ENCODE measurements around the gene MB21D2.

The MB21D2 gene

DNA sequence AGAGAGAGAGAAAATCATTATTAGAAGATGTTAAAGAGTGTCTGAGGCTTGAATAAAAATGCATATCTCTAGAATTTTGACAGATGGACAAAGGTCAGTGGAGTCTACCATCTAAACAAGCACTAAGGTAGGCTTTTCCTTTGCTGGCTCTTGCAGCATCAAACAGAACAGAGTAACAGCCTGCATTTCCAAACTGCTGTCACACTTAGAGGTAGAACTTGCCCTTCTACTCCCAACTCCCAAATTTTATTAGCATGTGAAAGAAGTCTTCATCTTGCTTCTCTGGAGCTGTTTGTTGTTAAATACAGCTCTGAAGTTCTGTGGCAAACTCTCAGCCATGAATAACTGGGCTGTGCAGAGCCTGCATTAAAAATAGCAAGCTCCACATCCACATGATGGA is 4.1 kb upstream of the MB21D2 start:
- DNase-seq, result no peak

DNA sequence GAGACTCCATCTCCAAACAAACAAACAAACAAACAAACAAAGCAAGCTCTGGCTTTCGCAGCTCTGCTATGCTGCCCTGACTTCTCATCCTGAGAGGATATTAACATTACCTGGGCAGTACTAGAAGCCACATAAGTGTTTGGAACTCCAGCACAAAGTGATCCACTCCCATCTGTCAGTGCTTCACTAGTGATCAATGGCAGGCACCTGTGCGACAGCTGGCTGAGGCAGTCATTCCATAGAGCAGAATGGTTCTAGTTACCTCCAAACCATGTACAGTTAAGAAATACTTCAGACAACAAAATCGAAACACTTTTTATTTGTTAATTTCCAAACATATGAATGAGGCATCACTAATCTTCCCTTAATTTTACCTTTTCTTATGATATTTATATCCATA is 2.8 kb upstream of the MB21D2 start:
- no peak for DNase-seq

DNA sequence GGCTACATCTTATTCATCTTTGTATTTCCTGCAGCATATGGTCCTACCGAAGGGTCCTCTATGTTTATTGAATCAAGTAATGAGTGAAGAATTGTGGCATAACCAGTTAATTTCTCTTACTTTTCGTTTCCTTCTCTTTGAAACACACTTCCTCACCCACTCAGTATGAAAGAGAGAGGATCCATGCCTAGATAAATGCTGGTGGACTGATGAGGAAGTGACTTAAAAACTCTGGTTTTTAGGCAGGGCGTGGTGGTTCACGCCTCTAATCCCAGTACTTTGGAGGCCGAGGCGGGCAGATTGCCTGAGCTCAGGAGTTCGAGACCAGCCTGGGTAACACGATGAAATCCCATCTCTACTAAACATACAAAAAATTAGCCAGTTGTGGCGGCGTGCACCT is 2.2 kb upstream of the MB21D2 start:
- no peak for DNase-seq

DNA sequence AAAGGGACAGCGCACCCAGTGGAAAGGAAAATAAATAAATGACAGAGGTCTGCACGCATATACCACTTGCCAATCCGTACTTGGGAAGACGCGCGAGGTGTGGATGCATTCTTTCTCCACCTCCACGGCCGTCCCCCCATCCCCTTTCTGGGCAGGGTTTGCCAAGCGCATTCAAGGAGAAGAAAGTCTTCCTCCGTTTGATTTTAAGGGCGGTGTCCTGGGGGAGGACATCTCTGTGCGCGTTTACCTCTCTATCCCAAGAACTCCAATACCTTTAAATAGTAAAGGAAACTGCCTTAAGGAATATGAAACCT is 576 bp upstream of the MB21D2 start:
- no peak for DNase-seq

DNA sequence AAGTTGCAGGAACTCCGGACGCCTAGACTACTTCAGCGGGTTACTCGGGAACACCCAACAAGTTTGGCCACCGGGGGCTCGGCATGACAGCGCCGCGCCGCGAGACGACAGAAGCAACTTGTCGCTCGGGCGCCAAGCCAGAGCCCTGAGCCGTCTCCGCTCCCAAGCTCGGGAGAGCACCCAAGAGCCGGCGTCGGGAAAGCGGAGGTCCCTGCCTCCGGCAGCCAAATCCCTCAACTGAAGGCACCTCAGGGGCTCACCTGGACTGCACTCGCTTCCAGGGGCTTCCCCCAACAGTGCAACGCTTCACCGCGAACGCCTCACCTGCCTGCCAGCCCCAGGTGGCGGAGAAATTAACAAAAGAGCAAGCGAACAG is 640 bp downstream of the MB21D2 start:
- DNase-seq, result no peak

DNA sequence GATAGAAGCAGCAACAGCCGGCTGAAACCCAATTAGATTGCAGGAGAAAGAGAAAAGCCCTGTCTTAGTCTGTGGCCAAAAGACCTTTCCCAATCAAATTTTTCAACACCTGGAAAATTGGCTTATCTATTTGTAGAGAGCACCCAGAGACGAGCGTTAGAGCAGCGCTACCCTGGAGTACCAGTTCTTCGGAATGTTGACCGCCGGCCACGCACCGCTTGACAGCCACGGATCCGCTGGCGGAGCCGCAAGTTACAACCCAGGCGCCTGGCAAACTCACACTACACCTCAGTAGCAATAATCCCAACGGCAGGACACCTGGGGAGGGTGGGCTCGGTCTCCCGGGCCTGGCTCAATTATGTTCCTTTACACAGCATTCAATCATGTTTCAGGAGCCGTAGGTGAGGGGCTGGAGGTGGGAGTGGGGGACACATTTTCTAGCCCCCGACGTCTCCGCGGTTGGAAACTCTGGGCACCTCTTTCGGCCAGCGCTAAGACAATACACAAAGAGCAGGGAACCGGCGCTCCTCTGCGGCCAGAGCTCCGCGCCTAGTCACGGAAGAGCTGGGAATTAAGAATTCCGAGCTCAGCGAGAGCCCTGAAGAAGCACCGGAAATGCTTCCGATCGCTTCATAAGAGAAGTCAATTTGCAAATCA is 1.2 kb downstream of the MB21D2 start:
- no peak for DNase-seq

DNA sequence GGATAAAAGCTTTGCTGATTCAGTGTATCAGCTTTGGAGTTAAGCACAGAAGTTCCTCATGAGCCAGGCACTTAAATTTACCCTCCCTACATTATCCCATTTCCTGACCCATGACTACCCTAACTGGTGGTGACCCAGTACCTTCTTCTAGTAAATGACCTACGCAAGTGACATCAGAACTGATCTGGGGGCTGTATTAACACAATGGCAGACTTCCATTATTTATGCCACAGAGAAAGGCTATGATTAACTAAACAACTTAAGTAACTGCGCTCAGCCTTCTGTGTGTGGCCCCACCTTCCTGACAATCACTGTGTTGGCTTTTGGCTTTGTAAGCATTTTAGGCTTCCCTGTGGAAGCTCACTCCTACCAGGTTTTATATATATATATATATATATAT is 1.9 kb downstream of the MB21D2 start:
- DNase-seq, result no peak

DNA sequence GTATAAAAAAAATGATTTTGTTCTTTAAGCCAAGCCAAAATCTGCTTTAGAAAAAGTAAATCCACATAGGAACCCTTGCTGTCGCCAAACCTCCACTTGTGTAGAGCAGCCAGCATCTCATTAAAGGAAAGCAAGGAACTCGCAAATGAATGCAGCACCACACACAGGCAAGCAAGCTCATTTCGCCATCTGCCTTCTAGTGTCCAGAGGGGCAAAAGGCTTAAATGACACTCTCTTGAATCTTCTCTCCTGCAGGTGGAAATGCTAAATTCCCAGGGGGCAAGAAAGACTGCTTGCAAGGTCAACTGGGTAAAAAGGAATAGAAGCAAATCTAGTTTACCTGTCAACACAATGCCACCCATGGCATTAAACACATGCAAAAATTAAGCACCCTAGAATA is 2.4 kb downstream of the MB21D2 start:
- DNase-seq, result no peak

DNA sequence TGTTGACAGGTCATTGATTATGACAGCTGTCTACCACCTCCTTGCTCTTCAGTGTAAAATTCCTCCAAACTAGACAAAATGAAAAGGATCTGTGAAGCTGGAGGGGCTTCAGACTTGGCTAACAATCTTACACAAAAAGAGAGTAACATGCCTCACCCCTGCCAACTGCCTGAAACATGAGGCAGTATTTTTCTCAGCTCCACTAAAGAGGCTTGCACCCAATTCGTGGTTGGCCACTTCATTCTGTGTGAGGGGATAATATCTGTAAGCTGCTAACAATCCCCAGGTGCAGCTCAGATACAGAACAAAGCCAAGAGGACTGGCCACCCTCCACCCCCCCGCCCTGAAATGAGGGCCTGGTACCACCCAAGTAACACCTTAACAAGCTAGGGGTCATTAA is 2.8 kb downstream of the MB21D2 start:
- DNase-seq, result no peak

DNA sequence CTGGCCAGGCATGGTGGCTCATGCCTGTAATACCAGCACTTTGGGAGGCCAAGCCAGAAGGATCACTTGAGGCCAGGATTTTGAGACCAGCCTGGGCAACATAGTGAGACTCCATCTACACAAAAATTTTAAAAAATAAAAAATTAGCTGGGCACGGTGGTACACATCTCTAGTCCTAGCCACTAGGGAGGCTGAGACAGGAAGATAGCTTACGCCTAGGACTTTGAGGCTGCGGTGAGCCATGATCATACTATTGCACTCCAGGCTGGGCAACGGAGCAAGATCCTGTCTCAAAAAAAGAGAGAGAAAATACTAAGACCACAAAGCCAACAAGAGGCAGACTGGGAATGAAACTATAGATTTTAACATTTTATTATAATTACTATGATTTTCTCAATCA is 4.1 kb downstream of the MB21D2 start:
- DNase-seq, result no peak

DNA sequence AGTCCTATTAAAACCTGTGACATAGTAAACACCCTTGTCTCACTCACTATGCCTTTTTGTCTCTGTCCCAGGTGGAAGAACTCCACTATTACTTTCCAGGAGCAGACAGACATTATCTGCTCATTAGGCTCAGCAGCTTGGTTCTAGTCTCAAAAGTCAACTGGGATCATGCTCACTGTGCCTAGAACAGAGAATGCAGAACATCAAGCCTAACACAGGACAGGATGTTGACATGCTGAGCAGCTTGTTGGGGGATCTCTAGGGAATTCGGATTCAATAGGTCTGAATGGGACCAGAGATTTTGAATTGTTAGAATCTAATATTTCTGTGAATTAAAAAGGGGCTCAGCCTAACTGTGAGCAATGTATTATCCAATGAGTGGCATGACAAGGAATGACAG is 6.4 kb downstream of the MB21D2 start:
- no peak for DNase-seq

DNA sequence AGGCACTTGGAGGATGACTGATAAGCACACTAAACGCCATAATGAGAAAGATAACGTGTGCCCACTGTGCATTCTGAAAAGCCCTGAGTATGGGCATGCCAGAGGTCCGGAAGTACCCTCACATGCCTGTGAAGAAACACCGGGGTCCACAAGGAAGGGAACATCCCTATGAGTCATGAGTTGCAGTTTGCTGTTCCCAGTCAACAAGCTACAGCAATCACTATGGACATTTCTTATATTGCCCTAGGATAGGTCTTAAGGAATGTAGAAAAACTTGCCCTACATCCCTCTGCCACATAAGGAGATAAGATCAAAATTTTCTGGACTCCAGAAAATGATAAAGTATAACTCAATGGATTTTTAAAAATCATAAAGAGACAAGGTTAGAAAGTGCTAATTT is 9.9 kb downstream of the MB21D2 start:
- no peak for DNase-seq

DNA sequence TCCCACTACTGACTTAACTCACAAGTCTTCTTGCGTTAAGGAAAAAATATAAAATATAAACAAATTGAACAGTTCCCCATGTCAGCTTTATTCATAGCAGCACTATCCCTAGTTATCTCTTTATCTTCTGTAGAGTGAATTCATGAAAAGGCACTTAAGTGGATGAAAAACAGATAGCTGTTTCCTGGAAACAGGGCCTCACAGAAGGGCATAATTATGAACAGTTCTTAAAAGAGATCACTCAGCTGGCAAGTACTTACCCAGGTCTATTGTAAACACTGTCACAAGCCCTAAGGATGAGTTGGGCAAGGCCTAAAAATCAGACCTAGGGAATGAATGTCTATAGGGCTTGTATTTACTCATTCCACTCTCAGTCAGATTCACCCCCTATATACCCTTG is 10.7 kb downstream of the MB21D2 start:
- DNase-seq, result no peak

DNA sequence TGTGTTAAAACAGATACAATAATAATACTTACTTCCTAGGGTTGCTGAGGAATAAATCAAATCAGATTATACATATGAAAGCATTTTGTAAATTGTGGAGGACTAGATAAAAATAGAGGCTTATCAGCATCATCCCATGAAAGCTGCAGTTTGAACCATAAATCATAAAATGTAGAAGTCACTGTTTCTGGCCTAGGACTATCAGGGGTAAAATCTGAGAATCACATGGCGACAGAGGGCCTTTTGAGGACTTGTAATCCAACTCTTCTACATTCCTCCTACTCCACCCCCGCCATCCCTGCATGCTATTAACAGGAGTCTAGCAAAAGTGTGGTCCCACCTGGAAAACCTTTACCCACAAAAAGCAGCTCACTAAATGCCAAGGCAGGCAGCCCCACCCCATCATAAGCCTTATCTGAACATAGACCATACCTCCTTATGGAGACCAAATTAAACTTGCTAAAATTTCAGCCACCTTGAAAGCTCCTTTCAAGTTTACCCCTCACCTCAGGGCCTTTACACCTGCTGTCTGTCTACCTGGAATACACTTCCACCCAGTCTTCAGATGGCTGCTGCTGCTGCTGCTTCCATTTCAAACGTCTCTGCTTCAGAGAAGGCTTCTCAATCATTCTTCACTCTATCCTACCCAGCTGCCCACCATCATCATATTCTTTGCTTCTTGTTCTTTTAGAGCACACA is 11.5 kb downstream of the MB21D2 start:
- no peak for DNase-seq

DNA sequence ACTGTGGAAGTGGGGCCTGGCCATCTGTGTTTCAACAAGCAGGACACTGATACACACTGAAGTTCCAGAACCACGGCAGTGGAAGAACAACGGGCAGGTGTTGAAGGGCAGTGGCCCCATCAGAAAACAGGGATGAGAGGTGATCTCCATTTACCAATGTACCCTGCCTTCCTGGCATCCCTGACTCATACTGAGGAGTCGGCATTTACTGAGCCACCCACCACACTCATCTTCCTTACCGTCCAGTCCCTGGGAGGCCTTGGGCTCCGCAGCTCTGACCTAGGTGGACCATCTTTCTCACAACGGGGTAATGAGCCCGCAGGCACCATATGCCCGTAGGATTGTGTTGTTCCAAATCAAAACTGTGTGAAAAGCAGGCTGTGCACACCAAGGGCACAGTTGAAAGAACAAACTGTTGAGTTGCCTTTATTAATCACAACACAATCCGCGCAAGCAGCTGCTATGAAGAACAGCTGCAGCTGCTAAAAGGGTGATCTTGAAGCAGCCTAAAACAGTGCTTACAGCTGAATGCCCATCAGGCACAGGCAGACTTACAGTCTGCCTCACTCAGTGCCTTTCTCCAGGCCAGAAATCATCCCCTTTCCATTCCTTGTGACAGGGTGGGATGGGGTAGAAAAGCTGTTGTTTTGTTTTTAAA is 12.9 kb downstream of the MB21D2 start:
- no peak for DNase-seq

DNA sequence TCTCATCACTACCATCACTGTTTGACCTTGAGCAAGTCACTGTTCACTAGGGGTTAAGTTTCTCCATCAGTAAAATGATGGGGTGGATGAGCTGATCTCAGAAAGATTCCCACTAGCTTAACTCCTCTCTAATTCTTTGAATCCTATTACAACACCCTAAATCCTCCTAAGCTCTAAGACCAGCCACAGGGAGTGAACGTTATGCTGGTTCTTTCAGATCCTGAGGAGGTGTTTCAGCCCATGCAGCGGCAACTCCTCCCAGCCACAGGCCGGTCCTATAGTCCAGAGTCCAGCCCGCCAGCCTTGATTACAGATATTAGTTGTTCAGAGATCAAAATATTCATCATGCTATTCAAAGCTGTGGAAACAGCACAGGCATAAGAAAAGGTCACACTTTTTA is 15.1 kb downstream of the MB21D2 start:
- DNase-seq, result no peak

DNA sequence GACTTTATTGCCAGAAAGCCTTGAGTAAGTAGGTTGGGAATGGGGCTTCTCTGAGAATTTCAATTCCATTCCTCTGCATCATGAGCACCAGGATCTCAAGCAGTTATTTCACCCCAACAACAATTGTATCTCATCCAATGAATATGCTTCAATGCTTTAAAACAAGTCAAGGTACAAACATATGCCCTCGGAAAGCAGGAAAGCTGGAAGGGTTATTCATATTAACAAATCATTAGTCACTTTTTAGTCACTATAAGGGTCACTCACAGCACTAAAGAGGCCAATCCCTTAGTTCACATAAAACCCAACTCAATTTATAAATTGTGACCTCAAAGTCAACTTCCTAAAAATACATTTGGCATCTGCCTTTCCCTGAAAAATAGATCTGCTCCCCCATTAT is 16.2 kb downstream of the MB21D2 start:
- DNase-seq, result no peak

DNA sequence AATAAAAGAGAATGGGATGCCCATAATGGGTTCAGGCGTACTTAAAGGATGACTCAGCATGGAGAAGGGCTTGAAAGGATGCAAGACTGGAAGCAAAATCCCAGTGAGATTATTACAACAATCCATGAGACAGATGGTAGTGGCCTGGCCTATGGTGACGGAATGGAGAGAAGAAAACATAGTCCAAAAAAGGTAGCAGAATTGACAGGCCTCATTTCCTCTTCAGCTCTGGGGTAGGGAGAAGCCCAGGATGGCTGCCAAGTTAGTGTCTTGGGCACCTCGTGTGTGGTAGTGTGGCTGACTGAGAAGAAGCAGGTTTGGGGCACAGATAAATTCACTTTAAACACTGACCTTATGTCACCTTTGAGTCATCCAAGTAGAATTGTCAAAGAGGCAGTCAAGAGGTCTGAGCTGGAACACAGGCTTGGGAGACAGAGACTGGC is 18.1 kb downstream of the MB21D2 start:
- no peak for DNase-seq

DNA sequence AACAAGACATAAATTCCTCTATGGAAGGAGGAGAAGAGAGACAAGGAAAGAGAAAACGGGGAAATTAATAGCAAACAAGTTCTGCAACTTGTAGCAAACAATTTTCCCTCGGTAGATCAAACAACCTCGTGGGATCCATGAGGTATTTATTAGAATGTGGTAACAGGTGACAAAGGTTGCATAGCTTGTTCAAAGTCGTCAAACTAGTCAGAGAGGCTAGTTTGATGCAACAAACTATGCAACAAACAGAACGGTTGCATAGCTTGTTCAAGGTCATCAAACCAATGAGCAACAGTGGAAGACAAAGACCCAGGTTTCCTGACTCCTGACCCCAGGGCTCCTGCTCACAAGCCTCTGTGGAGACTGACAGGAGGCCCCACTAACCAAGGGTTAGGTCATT is 20.7 kb downstream of the MB21D2 start:
- no peak for DNase-seq

DNA sequence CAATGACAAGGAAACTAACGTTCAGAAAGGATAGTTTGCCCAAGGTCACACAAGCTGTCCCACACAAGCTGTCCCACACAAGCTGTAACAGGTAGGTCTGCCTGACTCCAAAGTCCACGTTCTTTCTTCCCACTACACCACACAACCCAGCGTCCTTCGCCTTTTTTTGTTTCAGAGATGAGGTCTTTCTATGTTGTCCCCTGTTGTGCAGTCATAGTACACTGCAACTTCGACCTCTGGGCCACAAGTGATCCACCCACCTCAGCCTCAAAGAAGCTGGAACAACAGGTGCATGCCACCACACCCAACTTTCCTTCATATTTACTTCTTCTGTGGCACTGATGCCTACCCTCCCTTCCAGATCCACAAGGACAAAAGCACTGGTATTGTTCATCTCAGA is 21.4 kb downstream of the MB21D2 start:
- DNase-seq, result no peak

DNA sequence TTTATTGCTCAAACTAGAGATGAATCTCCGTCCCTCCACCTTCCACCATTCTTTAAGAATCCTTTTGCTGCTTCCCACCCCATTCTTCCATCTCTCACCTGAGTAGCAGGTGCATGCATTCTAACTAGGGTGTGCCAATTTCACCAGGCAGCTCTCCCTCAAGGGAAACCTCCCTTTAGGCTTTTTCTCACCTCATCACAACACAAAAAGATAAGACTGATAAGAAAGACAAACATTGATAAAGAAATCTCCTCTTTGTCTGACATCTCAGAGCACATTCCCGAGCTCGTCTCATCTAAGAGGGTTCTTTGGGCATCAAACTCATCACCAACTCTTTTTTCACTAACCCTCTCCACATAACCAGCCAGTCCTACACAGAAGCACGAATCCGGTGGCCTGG is 23.0 kb downstream of the MB21D2 start:
- DNase-seq, result no peak

DNA sequence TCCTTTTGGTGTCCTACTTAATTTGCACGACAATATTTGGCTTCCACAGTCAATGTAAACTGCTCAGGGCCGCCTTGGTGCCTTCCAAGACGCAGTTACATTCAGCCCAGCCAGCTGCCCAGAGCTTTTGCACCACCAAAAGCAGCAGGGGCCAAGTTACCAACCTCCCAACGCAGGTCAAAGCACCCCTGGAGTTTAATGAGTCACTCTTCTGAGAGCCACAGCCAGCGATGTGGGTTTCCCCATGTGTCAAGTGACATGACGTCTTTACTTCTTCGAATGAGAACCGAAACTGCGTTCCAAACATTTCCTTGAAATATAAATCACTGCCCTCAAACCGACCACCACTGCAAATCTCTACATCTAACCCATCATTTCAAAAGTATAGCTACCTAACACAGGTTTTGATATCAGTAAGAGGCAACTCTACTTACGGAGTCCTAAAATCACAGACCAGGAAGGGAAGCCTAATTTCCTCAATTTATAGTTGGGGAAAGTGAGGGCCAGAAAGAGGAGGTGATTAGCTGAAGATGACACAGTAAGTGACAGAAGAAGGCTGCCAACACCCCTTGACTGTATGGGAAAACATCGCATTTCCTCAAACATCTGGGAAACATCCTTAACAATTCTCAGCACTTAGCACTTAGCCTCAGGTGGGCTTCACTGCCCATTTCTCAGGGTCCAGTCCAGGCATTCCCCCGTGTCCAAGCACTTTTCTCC is 24.5 kb downstream of the MB21D2 start:
- DNase-seq, result no peak

DNA sequence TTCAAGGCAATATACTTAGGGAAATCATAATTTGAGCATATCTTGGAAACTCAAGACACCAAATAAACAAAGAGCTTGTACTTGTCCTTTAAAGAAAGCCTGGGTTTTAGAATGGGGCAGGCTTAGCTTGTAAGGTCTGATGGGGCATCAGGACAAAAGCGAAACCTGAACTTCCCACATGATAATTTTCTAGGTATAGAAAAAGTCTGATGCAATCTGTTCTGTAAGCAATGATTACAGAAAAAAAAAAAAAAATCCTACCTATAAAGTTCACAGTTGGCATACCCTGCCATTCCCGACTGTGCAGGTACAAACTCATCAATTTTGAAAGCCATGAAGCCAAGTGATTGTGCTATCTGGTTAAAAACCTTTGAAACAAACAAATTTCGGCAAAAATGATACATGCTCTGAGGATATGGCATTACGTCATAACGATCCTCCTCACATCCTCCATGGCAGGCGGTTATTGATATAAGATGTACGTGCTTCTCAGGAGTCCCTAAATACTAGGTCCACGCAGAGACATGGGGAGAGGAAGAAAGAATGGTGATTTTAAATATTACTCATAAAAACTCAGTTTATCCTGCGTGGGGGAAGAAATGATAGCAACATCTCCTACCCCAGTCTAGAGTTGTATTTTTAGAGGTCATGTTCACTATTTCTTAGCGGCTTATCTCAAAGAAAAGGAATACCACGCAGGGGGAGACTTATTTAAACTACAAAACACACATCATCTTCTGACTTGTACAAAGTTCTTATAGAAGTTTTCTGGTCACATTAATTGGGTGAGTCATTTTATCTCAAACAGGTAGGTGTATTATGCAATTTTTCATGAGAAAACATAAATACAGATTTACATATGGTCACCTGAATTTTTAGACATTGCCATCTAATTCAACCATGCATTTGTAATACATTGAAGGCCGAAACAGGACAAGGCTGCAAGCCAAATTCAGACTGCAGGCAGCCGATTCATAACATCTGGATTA is 27.0 kb downstream of the MB21D2 start:
- DNase-seq, result no peak
